SK-N-SH (cell line): ENCODE measurements around the gene CLCA4. TPM values are rescaled to one million over a fixed set of nuclear protein-coding genes. Genes with fewer than 3 reads are reported as not detected.

Experiments used
- CTCF ChIA-PET: fragments of 300-600, 350-600 bp; formaldehyde crosslinking; extraction: SDS; loops from one replicate; lab custom pipeline; 2021; lab: Yijun Ruan, JAX
- POLR2A ChIA-PET: fragments of 350-600 bp; sonication (Branson Sonifier 250); formaldehyde crosslinking; extraction: SDS; loops from one replicate; lab custom pipeline; 2020; ENCODE audit warnings: antibody characterized with exemption, inconsistent platforms; lab: Yijun Ruan, JAX
- DNase-seq: peaks from one replicate; pipeline ENCODE4 v3.0.0; 2012
- H2AFZ ChIP-seq: fragments of 200-600 bp; sonication (generic); 2 replicates; pipeline ENCODE4 v1.8.1; 2016; ENCODE audit warnings: antibody characterized with exemption, mild to moderate bottlenecking, low read depth
- H3F3A ChIP-seq: fragments of 200-600 bp; sonication (generic); replicated peaks from 2 replicates; pipeline ENCODE3; 2016; ENCODE audit warnings: antibody characterized with exemption, mild to moderate bottlenecking; ENCODE audit not compliant: insufficient read depth
- H3K27ac ChIP-seq, 2 experiments: fragments of 200-500 bp in 1 of 2; fragments of 200-600 bp in 1 of 2; sonication (Bioruptor generic) in 1 of 2; sonication (generic), shearing (Covaris generic) in 1 of 2; 2 replicates each; pipeline versions ENCODE4 v1.5.1 to v1.6.1; 2014 to 2016; ENCODE audit warnings: low read depth in 2 of 2, inconsistent platforms in 1 of 2, low read length in 1 of 2, mild to moderate bottlenecking in 1 of 2, mixed read lengths in 1 of 2
- H3K27me3 ChIP-seq: fragments of 200-600 bp; sonication (generic), shearing (Covaris generic); 2 replicates; pipeline ENCODE4 v1.6.1; 2016; ENCODE audit warnings: mixed run types; ENCODE audit not compliant: insufficient read depth
- H3K36me3 ChIP-seq, 2 experiments: fragments of 200-500 bp in 1 of 2; fragments of 200-600 bp in 1 of 2; sonication (Bioruptor generic) in 1 of 2; sonication (generic) in 1 of 2; replicated peaks in 1 of 2; 2 replicates each; pipeline versions ENCODE3 to v1.5.1; 2014 to 2016; ENCODE audit warnings: low read length in 1 of 2, mild to moderate bottlenecking in 1 of 2; ENCODE audit not compliant: insufficient read depth in 2 of 2, control insufficient read depth in 1 of 2
- H3K4me1 ChIP-seq, 2 experiments: fragments of 200-500 bp in 1 of 2; fragments of 200-600 bp in 1 of 2; sonication (Bioruptor generic) in 1 of 2; sonication (generic), shearing (Covaris generic) in 1 of 2; 2 replicates each; pipeline versions ENCODE4 v1.5.1 to v1.6.1; 2014 to 2016; ENCODE audit warnings: low read depth in 1 of 2, low read length in 1 of 2, mixed run types in 1 of 2; ENCODE audit not compliant: insufficient read depth in 2 of 2, control insufficient read depth in 1 of 2
- H3K4me2 ChIP-seq: fragments of 200-600 bp; sonication (generic), shearing (Covaris generic); 2 replicates; pipeline ENCODE4 v1.6.1; 2017; ENCODE audit warnings: mixed run types
- H3K4me3 ChIP-seq, 2 experiments: fragments of 200-500 bp in 1 of 2; fragments of 200-600 bp in 1 of 2; sonication (Bioruptor generic) in 1 of 2; sonication (generic), shearing (Covaris generic) in 1 of 2; 2 replicates each; pipeline versions ENCODE4 v1.5.1 to v1.8.1; 2014 to 2016; ENCODE audit warnings: low read depth in 2 of 2, inconsistent platforms in 1 of 2, low read length in 1 of 2, mild to moderate bottlenecking in 1 of 2, mixed read lengths in 1 of 2, moderate library complexity in 1 of 2
- H3K79me2 ChIP-seq: fragments of 200-600 bp; sonication (generic); 2 replicates; pipeline ENCODE4 v1.8.1; 2017; ENCODE audit warnings: mild to moderate bottlenecking; ENCODE audit not compliant: insufficient read depth
- H3K9ac ChIP-seq: fragments of 200-600 bp; sonication (generic); 2 replicates; pipeline ENCODE4 v1.6.1; 2017; ENCODE audit warnings: mixed run types
- H3K9me2 ChIP-seq: fragments of 200-600 bp; sonication (generic); 2 replicates; pipeline ENCODE4 v1.6.1; 2017; ENCODE audit warnings: mixed run types
- H3K9me3 ChIP-seq: fragments of 200-600 bp; sonication (generic); 2 replicates; pipeline ENCODE4 v1.6.1; 2017; ENCODE audit warnings: mixed run types, mild to moderate bottlenecking, moderate library complexity
- H4K20me1 ChIP-seq: fragments of 200-600 bp; sonication (generic); 2 replicates; pipeline ENCODE4 v1.6.1; 2017; ENCODE audit warnings: mild to moderate bottlenecking, mixed run types; ENCODE audit not compliant: insufficient read depth
- CHD2 ChIP-seq: fragments of 150-350 bp; IDR thresholded peaks from 2 replicates; pipeline ENCODE4 v1.6.1; 2018; ENCODE audit warnings: low read length; ENCODE audit not compliant: partially characterized antibody
- ELF1 ChIP-seq: IDR thresholded peaks from 2 replicates; pipeline ENCODE4 v1.4.0; 2012
- EP300 ChIP-seq, 2 experiments: IDR thresholded peaks; 2 replicates each; pipeline versions ENCODE4 v1.4.0 to v1.6.1; 2012; ENCODE audit warnings: borderline replicate concordance in 1 of 2, low read depth in 1 of 2, low read length in 1 of 2
- FOSL2 ChIP-seq: IDR thresholded peaks from 2 replicates; pipeline ENCODE4 v1.4.0; 2012; ENCODE audit warnings: low read depth, mild to moderate bottlenecking, moderate library complexity, borderline replicate concordance
- FOXJ3 ChIP-seq: sonication (generic); formaldehyde crosslinking; IDR thresholded peaks from 2 replicates; pipeline ENCODE4 v1.5.1; 2020; ENCODE audit warnings: mild to moderate bottlenecking, missing genetic modification reagents
- GABPA ChIP-seq: IDR thresholded peaks from 2 replicates; pipeline ENCODE4 v1.4.0; 2012; ENCODE audit warnings: low read depth, mild to moderate bottlenecking
- JUND ChIP-seq: IDR thresholded peaks from 2 replicates; pipeline ENCODE4 v1.4.0; 2012
- MXI1 ChIP-seq: IDR thresholded peaks from 2 replicates; pipeline ENCODE4 v1.6.1; 2012; ENCODE audit warnings: mild to moderate bottlenecking, low read depth, low read length, improper control_type of control experiment
- RCOR1 ChIP-seq: fragments of 150-350 bp; IDR thresholded peaks from 2 replicates; pipeline ENCODE4 v1.6.1; 2017; ENCODE audit warnings: antibody characterized with exemption, low read length
- SIN3A ChIP-seq: IDR thresholded peaks from 2 replicates; pipeline ENCODE4 v1.6.1; 2012; ENCODE audit warnings: low read depth, mild to moderate bottlenecking, low read length, moderate library complexity, borderline replicate concordance
- YY1 ChIP-seq: IDR thresholded peaks from 2 replicates; pipeline ENCODE4 v1.4.0; 2012; ENCODE audit warnings: low read depth, mild to moderate bottlenecking
- WGBS: methylation state at CpG from one replicate; pipeline ENCODE4 v1.1.6; 2017; ENCODE audit warnings: low lambda C conversion rate; 5-methylcytosine and 5-hydroxymethylcytosine counted together
- polyA plus RNA-seq, 3 experiments: library from polyadenylated mRNA; depleted of rRNA; stranded (reverse); fragments of >200 nt; gene quantifications; 2 replicates each; pipeline ENCODE4 v1.2.3, GENCODE V29; 2012
- TF ChIP-seq, protein P1 (sequence below): fragments of 150-350 bp; IDR thresholded peaks from 2 replicates; pipeline ENCODE4 v1.6.1; 2017; ENCODE audit warnings: antibody characterized with exemption, low read length, low read depth, borderline replicate concordance
- TF ChIP-seq, protein P2 (sequence below): IDR thresholded peaks from 2 replicates; pipeline ENCODE4 v1.4.0; 2012; ENCODE audit warnings: low read depth, borderline replicate concordance
- TF ChIP-seq, protein P3 (sequence below): fragments of 150-350 bp; IDR thresholded peaks from 2 replicates; pipeline ENCODE4 v1.6.1; 2016; ENCODE audit warnings: mild to moderate bottlenecking, low read depth, low read length
- TF ChIP-seq, protein P4 (sequence below): IDR thresholded peaks from 2 replicates; pipeline ENCODE4 v1.6.1; 2012; ENCODE audit warnings: mild to moderate bottlenecking, low read depth, low read length, moderate library complexity

Gene CLCA4
- polyA plus RNA-seq, 1 of the 3 experiments (the other 2 are of a cell fraction): not detected

GRCh38 chr1:86618358-86618757 lies 71.5 kb downstream of the CLCA4 start:
- no peak overlapping the region for H3K4me3 ChIP-seq
- H3K4me1 ChIP-seq: no peaks in the 10 kb centered on the region
- POLR2A ChIA-PET: no interaction called here
- H3F3A ChIP-seq: no peaks in the 10 kb centered on the region
- no peaks in the 10 kb centered on the region for H3K27me3 ChIP-seq
- H2AFZ ChIP-seq: no peak overlapping the region
- no peak overlapping the region for H3K9ac ChIP-seq
- H3K4me2 ChIP-seq: no peak overlapping the region
- H3K9me2 ChIP-seq: no peaks in the 10 kb centered on the region
- H4K20me1 ChIP-seq: no peaks in the 10 kb centered on the region
- H3K9me3 ChIP-seq: no peaks in the 10 kb centered on the region
- TF ChIP-seq, protein P1, sequence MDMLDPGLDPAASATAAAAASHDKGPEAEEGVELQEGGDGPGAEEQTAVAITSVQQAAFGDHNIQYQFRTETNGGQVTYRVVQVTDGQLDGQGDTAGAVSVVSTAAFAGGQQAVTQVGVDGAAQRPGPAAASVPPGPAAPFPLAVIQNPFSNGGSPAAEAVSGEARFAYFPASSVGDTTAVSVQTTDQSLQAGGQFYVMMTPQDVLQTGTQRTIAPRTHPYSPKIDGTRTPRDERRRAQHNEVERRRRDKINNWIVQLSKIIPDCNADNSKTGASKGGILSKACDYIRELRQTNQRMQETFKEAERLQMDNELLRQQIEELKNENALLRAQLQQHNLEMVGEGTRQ: no peak
- TF ChIP-seq JUND (no peak), RCOR1 (no peak), EP300 (IDR thresholded peaks at IDR 0.05; ENCODE audit: borderline replicate concordance in 1 of 2, low read depth in 1 of 2, low read length in 1 of 2) (no peak), GABPA (no peak)
- TF ChIP-seq, protein P2, sequence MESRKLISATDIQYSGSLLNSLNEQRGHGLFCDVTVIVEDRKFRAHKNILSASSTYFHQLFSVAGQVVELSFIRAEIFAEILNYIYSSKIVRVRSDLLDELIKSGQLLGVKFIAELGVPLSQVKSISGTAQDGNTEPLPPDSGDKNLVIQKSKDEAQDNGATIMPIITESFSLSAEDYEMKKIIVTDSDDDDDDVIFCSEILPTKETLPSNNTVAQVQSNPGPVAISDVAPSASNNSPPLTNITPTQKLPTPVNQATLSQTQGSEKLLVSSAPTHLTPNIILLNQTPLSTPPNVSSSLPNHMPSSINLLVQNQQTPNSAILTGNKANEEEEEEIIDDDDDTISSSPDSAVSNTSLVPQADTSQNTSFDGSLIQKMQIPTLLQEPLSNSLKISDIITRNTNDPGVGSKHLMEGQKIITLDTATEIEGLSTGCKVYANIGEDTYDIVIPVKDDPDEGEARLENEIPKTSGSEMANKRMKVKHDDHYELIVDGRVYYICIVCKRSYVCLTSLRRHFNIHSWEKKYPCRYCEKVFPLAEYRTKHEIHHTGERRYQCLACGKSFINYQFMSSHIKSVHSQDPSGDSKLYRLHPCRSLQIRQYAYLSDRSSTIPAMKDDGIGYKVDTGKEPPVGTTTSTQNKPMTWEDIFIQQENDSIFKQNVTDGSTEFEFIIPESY: no peak
- TF ChIP-seq, all 33 proteins: peak for 0
- Histone ChIP-seq H3K79me2 (no peaks in the 10 kb centered on the region), H3K27ac (no peak overlapping the region), H3K36me3 (no peaks in the 10 kb centered on the region)
- no peak for DNase-seq
- CTCF ChIA-PET: no interaction called here

DNA sequence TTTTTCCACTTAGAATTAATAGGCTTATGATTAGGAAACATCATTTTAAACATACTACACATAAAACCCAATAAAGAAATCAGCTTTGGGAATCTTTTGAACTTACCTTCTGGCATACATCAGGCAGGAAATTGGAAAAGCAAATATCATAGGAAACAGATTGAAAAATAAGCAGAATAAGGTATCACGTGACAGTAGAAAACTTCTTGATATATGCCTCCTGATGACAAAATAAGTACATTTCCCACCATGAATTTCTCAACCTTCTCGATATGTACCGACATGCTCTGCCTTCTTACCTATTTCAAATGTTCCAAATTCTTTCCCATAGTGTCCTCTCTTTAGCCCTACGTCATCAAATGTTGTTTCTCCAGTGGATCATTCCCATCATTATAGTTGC lies 72.4 kb downstream of the CLCA4 start:
- ChIA-PET CTCF (interaction anchor here (0.9 kb wide), 1 partner anchor 83 kb away, joined by 3 read pairs; no protein-coding TSS in a partner anchor), POLR2A (no interaction called here)
- 15% methylated on average over 4 of the region's 4 CpGs for WGBS
- no peak overlapping the region for H3K9ac ChIP-seq
- DNase-seq: no peak
- no peaks in the 10 kb centered on the region for H3K9me3 ChIP-seq
- H3K9me2 ChIP-seq: no peaks in the 10 kb centered on the region
- no peaks in the 10 kb centered on the region for H3F3A ChIP-seq
- no peaks in the 10 kb centered on the region for H3K36me3 ChIP-seq
- no peaks in the 10 kb centered on the region for H3K4me1 ChIP-seq
- H4K20me1 ChIP-seq: no peaks in the 10 kb centered on the region
- H3K4me3 ChIP-seq: no peak overlapping the region
- no peak overlapping the region for H3K4me2 ChIP-seq
- H2AFZ ChIP-seq: no peak overlapping the region
- no peak overlapping the region for H3K27ac ChIP-seq
- no peaks in the 10 kb centered on the region for H3K27me3 ChIP-seq
- H3K79me2 ChIP-seq: no peaks in the 10 kb centered on the region
- TF ChIP-seq FOXJ3 (no peak), CHD2 (no peak), YY1 (no peak), ELF1 (no peak), FOSL2 (no peak), MXI1 (no peak), GABPA (no peak), RCOR1 (no peak), SIN3A (no peak)
- TF ChIP-seq, protein P3, sequence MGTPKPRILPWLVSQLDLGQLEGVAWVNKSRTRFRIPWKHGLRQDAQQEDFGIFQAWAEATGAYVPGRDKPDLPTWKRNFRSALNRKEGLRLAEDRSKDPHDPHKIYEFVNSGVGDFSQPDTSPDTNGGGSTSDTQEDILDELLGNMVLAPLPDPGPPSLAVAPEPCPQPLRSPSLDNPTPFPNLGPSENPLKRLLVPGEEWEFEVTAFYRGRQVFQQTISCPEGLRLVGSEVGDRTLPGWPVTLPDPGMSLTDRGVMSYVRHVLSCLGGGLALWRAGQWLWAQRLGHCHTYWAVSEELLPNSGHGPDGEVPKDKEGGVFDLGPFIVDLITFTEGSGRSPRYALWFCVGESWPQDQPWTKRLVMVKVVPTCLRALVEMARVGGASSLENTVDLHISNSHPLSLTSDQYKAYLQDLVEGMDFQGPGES: no peak
- TF ChIP-seq, protein P2: no peak
- TF ChIP-seq, protein P4, sequence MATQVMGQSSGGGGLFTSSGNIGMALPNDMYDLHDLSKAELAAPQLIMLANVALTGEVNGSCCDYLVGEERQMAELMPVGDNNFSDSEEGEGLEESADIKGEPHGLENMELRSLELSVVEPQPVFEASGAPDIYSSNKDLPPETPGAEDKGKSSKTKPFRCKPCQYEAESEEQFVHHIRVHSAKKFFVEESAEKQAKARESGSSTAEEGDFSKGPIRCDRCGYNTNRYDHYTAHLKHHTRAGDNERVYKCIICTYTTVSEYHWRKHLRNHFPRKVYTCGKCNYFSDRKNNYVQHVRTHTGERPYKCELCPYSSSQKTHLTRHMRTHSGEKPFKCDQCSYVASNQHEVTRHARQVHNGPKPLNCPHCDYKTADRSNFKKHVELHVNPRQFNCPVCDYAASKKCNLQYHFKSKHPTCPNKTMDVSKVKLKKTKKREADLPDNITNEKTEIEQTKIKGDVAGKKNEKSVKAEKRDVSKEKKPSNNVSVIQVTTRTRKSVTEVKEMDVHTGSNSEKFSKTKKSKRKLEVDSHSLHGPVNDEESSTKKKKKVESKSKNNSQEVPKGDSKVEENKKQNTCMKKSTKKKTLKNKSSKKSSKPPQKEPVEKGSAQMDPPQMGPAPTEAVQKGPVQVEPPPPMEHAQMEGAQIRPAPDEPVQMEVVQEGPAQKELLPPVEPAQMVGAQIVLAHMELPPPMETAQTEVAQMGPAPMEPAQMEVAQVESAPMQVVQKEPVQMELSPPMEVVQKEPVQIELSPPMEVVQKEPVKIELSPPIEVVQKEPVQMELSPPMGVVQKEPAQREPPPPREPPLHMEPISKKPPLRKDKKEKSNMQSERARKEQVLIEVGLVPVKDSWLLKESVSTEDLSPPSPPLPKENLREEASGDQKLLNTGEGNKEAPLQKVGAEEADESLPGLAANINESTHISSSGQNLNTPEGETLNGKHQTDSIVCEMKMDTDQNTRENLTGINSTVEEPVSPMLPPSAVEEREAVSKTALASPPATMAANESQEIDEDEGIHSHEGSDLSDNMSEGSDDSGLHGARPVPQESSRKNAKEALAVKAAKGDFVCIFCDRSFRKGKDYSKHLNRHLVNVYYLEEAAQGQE: no peak
